Right ventricle myocardium inferior (tissue), 1 donor: ENCODE measurements around the gene GAPDH. TPM values are rescaled to one million over a fixed set of nuclear protein-coding genes. Genes with fewer than 3 reads are reported as not detected.
"Not testable (repeated sequence)": the region's sequence is repeated elsewhere in the genome, so short reads cannot be mapped to it uniquely, and the experiment has no call there.

Experiments used
- ATAC-seq: fragments of 200-7000 bp; cut with Tn5 transposase; one replicate; pipeline ENCODE4 v1.9.1; 2020; ENCODE audit warnings: mild to moderate bottlenecking, moderate library complexity
- DNase-seq: peaks from one replicate; pipeline ENCODE4 v3.0.0; 2021; ENCODE audit errors: missing footprints
- intact Hi-C: fragments of 100-400 bp; cut with DNase I; formaldehyde crosslinking; loops from one replicate; pipeline ENCODE4 v1.11.0; 2022
- total RNA-seq: library from RNA; stranded (reverse); fragmentation: NEBNext Ultra II Directional; extraction: Animal tissue kit (Norgen Biotek cat#: 25700); gene quantifications from one replicate; pipeline ENCODE4 v1.2.1, GENCODE V29; 2021
- donor health status: DM: no; HTN: yes; CAD: no; lungs with severe emphysema.

The GAPDH gene
- total RNA-seq, 1 donor from 2014 or later, result 4,337 TPM

GRCh38 chr12:6553051-6553868 is 18.9 kb downstream of the GAPDH start:
- intact Hi-C loops, result loop anchor here (1.0 to 5.0 kb wide), 2 partner anchors 20 to 131 kb away; no protein-coding TSS in a partner anchor
- no peak for DNase-seq
- peak; percentile 58 for ATAC-seq

- DNase-seq (peak; percentile 88), ATAC-seq (peak; percentile 45)
- intact Hi-C loops, result loop anchor here (5.0 kb wide), 1 partner anchor 132 kb away; no protein-coding TSS in a partner anchor
Observed at GRCh38 chr12:6554168-6555017, 20.1 kb downstream of the GAPDH start.

- intact Hi-C loops, result no loop called here
- DNase-seq (no peak), ATAC-seq (no peak)
Observed at GRCh38 chr12:6555018-6555691, 20.8 kb downstream of the GAPDH start.

- intact Hi-C loops, ATAC-seq, DNase-seq: not testable (repeated sequence)
Observed at GRCh38 chr12:6556496-6556817, 22.1 kb downstream of the GAPDH start.

- ATAC-seq, result no peak
- peak; percentile 11 for DNase-seq
- intact Hi-C loops, result no loop called here
Observed at GRCh38 chr12:6556857-6557256, 22.5 kb downstream of the GAPDH start.

GRCh38 chr12:6558014-6558760 is 23.9 kb downstream of the GAPDH start:
- intact Hi-C loops, ATAC-seq: not testable (repeated sequence)
- DNase-seq, result peak; percentile 47

GRCh38 chr12:6559500-6559899 is 25.2 kb downstream of the GAPDH start:
- intact Hi-C loops, result no loop called here
- no peak for DNase-seq
- no peak for ATAC-seq

- peak; percentile 4 for DNase-seq
- no peak for ATAC-seq
- intact Hi-C loops, result no loop called here
Observed at GRCh38 chr12:6560501-6561205, 26.3 kb downstream of the GAPDH start.

- no peak for DNase-seq
- no peak for ATAC-seq
Observed at GRCh38 chr12:6562881-6563280, 28.6 kb downstream of the GAPDH start.

GRCh38 chr12:6563448-6564050 is 29.2 kb downstream of the GAPDH start:
- intact Hi-C loops, result no loop called here
- no peak for DNase-seq
- ATAC-seq, result no peak

More at GRCh38 chr12:6562881-6563280, 28.6 kb downstream of the GAPDH start:
- intact Hi-C loops, result no loop called here

- no peak for ATAC-seq
- no peak for DNase-seq
- intact Hi-C loops, result loop anchor here (5.0 kb wide), 1 partner anchor 40 kb away; the partner anchor contains the start of gene CHD4
Observed at GRCh38 chr12:6567112-6567670, 32.9 kb downstream of the GAPDH start.

GRCh38 chr12:6569312-6569711 is 35.0 kb downstream of the GAPDH start:
- intact Hi-C loops, result loop anchor here (5.0 kb wide), 1 partner anchor 38 kb away; the partner anchor contains the start of gene CHD4
- ATAC-seq (peak; percentile 17), DNase-seq (no peak)

GRCh38 chr12:6569786-6570185 is 35.5 kb downstream of the GAPDH start:
- no peak for DNase-seq
- intact Hi-C loops, result loop anchor here (5.0 kb wide), 1 partner anchor 38 kb away; the partner anchor contains the start of gene CHD4
- ATAC-seq, result no peak

GRCh38 chr12:6570264-6570887 is 36.1 kb downstream of the GAPDH start:
- intact Hi-C loops, result no loop called here
- ATAC-seq (no peak), DNase-seq (peak; percentile 69)

- intact Hi-C loops, result no loop called here
- no peak for DNase-seq
- ATAC-seq, result no peak
Observed at GRCh38 chr12:6573001-6573400, 38.7 kb downstream of the GAPDH start.

- intact Hi-C loops, result no loop called here
- DNase-seq (no peak), ATAC-seq (no peak)
Observed at GRCh38 chr12:6574576-6575295, 40.4 kb downstream of the GAPDH start.
